HFFc6 (cell line): ENCODE measurements around the gene NTNG1. TPM values are rescaled to one million over a fixed set of nuclear protein-coding genes. Genes with fewer than 3 reads are reported as not detected.

Source experiments
- DNase-seq: peaks from one replicate; pipeline ENCODE4 v3.0.0-alpha.2; 2018
- H3K27ac Mint-ChIP-seq: 2 replicates; pipeline ENCODE4 v1.8.0; 2020; ENCODE audit warnings: mild to moderate bottlenecking, mixed read lengths
- H3K27me3 Mint-ChIP-seq: 2 replicates; pipeline ENCODE4 v1.8.0; 2021; ENCODE audit warnings: mild to moderate bottlenecking, moderate library complexity, mixed read lengths; ENCODE audit not compliant: insufficient read depth
- H3K36me3 Mint-ChIP-seq: 2 replicates; pipeline ENCODE4 v1.8.0; 2021; ENCODE audit warnings: low read depth, mixed read lengths
- H3K4me1 Mint-ChIP-seq: 2 replicates; pipeline ENCODE4 v1.8.0; 2020; ENCODE audit warnings: low read depth, mixed read lengths
- H3K4me3 Mint-ChIP-seq: 2 replicates; pipeline ENCODE4 v1.8.0; 2020; ENCODE audit warnings: mild to moderate bottlenecking, moderate library complexity, mixed read lengths
- H3K9me3 Mint-ChIP-seq: 2 replicates; pipeline ENCODE4 v1.8.0; 2020; ENCODE audit warnings: mild to moderate bottlenecking, mixed read lengths
- CTCF ChIP-seq: fragments of 200-600 bp; sonication (generic); IDR thresholded peaks from 2 replicates; pipeline ENCODE4 v1.5.0; 2021; ENCODE audit warnings: antibody characterized with exemption, mild to moderate bottlenecking
- total RNA-seq, 6 experiments: library from RNA; stranded (reverse); fragmentation: NEBNext Ultra II Directional; extraction: Animal tissue kit (Norgen Biotek cat#: 25700); gene quantifications; 2 replicates in 1 of 6; 3 replicates in 5 of 6; pipeline ENCODE4 v1.2.3, GENCODE V29; 2021

Gene NTNG1
- total RNA-seq, 6 experiments from 2014 or later: 1.3 to 8.0 (median 2.2) TPM

DNA sequence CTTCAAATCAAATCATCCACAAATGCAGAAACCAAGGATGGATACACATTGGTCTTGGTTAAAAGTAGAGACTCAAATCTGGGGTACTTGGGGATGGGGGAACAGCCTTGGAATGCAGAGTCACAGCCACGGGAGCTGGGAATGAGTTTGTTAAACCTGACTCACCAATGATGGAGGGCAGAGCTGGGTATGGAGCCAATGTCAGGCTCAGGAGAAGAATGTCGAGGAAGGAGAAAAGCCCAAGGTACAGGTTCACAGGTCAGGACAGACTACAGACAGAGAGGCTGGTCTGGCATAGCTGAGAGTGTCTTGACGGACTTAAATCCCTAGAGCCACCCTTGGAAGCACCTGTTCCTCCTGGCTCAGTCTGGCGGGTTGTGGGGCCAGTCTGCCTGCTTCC lies 237.6 kb downstream of the NTNG1 start:
- Mint-ChIP-seq H3K9me3 (peaks cover 24% of the 10 kb centered on the region), H3K27ac (no peak overlapping the region), H3K36me3 (no peaks in the 10 kb centered on the region; the same call in 1 of the 2 replicates), H3K4me1 (no peaks in the 10 kb centered on the region), H3K27me3 (no peaks in the 10 kb centered on the region), H3K4me3 (no peak overlapping the region)
- TF ChIP-seq CTCF: no peak
- no peak for DNase-seq

DNA sequence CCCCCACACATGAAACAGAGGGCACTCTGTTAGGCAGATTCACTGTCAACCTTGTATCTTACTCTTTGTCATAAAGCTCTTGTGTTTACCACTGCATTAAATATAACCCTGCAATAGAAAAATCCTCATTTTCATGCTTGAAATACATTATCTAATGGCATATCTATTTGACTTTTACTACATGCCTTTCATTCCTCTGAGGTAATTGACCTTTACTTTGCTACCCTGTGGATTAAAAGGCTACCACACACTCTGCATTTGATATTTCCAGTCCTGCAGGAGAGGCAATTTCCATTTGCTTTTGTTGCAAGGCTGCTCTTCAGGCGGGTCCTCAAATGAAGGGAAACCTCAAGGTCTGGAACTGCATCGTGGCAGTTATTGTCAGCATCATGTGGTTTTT lies 238.0 kb downstream of the NTNG1 start:
- peaks cover 24% of the 10 kb centered on the region for H3K9me3 Mint-ChIP-seq
- H3K36me3 Mint-ChIP-seq: no peaks in the 10 kb centered on the region; the same call in 1 of the 2 replicates
- TF ChIP-seq CTCF: no peak
- DNase-seq: no peak
- H3K27ac Mint-ChIP-seq: no peak overlapping the region
- no peak overlapping the region for H3K4me3 Mint-ChIP-seq
- H3K4me1 Mint-ChIP-seq: no peaks in the 10 kb centered on the region
- H3K27me3 Mint-ChIP-seq: no peaks in the 10 kb centered on the region

DNA sequence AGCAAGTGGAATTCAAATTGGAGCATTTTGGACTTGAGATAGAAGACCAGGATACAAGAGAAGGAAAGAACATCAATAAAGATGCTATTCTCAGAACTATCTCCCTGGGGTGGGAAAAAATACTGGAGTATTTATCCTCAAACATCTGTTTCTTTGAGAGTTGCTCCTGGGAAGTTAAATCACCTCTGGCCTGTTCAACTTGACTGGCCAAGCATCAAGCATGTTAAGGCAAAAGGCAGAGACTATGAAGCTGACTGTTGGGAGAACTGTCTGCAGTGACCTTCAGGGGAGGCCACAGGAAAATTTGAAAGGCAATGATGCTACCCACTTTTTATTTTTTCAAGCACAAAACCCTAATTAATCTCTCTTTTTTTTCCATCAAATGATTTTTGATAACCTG lies 239.0 kb downstream of the NTNG1 start:
- Mint-ChIP-seq H3K27me3 (no peaks in the 10 kb centered on the region), H3K27ac (no peak overlapping the region), H3K4me3 (no peak overlapping the region), H3K36me3 (no peaks in the 10 kb centered on the region; the same call in 1 of the 2 replicates), H3K9me3 (peaks cover 15% of the 10 kb centered on the region), H3K4me1 (no peaks in the 10 kb centered on the region)
- no peak for DNase-seq
- TF ChIP-seq CTCF: no peak

DNA sequence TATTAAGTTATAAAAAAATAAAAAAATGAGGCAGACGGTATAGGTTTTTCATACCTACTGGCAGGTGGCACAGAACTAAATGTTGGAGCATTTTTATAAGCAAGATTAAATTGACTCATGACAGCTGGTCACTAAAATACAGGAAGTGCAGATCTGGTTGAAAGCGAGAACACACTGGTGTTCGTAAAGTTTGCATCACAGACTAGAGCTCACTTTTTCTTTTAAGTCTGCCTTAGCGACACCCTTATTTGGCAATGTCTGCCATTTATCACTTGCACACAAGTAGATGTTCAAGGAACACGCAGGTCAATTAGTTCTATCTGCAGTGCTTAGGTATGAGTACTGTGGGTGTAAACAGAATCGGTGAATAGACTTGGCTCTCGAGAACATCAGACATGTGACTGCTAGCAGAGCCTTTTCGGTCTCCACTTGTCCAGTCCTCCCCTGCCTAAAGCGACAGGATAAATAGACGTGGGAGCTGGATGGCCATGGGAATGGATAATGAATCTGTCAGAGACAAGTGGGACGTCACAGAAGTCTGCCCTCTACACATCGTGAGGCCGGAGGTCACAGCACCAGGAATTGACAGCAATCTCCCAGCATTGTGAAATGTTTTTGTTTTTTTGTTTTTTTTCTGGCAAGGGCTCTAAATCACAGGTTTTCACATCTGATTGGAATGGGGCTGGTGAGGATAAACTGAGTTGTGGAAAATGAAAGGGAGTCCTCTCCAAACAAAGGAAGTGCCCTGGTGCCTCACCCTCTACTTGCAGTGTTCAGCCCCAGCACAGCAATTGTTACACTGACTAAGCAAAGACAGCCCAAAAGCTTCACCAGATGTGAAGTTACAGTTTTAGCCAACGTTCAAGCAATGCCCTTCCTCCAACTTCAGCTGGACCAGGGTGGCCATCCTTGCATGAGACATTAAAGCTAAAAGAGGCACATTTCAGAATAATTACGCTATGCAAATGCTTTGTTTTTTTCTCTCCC lies 248.9 kb downstream of the NTNG1 start:
- H3K27me3 Mint-ChIP-seq: no peaks in the 10 kb centered on the region
- no peaks in the 10 kb centered on the region for H3K4me1 Mint-ChIP-seq
- no peak overlapping the region for H3K4me3 Mint-ChIP-seq
- no peak for TF ChIP-seq CTCF
- H3K9me3 Mint-ChIP-seq: peaks cover 27% of the 10 kb centered on the region
- no peak for DNase-seq
- no peak overlapping the region; the same call in 1 of the 2 replicates for H3K27ac Mint-ChIP-seq
- H3K36me3 Mint-ChIP-seq: no peaks in the 10 kb centered on the region

DNA sequence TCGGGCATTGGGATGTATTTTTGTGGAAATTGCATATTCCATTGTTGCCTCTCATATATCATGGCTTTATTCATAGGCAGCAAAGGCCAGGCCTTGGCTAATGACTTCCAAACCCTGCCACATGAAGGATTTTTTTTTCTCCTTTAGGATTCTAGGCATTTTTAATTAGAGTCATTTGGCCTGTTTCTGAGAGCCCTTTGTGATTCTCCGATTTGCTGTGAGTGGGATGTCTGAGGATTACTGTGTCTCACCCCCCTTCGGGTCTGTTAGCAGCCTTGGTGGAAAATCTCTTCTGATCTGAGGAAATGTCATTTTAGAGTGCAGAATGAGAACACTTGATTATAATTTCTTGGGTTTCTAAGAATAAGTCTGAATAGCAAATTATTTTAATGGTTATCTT lies 253.5 kb downstream of the NTNG1 start:
- no peak overlapping the region for H3K4me3 Mint-ChIP-seq
- no peaks in the 10 kb centered on the region for H3K4me1 Mint-ChIP-seq
- no peaks in the 10 kb centered on the region for H3K27me3 Mint-ChIP-seq
- TF ChIP-seq CTCF: no peak
- DNase-seq: no peak
- no peaks in the 10 kb centered on the region for H3K36me3 Mint-ChIP-seq
- no peak overlapping the region for H3K27ac Mint-ChIP-seq
- H3K9me3 Mint-ChIP-seq: peaks cover 32% of the 10 kb centered on the region
